ENCODE data around the gene BABAM2. TPM values are rescaled to one million over a fixed set of nuclear protein-coding genes. Genes with fewer than 3 reads are reported as not detected.
"Not testable (repeated sequence)": the region's sequence is repeated elsewhere in the genome, so short reads cannot be mapped to it uniquely, and the experiment has no call there.

The BABAM2 gene
- total RNA-seq, 1 experiment from 2014 or later, result 16.3 TPM

- BruUV-seq (replicated peaks), result no TSS peak
Observed at GRCh38 chr2:27973592-27973991, 83.1 kb downstream of the BABAM2 start.

GRCh38 chr2:27976308-27976707, 85.8 kb downstream of the BABAM2 start:
- no peak overlapping the region for H3K27ac ChIP-seq (ENCODE audit: low read length)
- H2AFZ ChIP-seq (ENCODE audit: low read length), result no peak overlapping the region
- H3K36me3 ChIP-seq (ENCODE audit: low read depth, low read length), result no peaks in the 10 kb centered on the region
- DNase-seq (no peak), ATAC-seq (no peak)
- H3K27me3 ChIP-seq (ENCODE audit: low read length), result no peaks in the 10 kb centered on the region
- TF ChIP-seq EZH2 (IDR thresholded peaks at IDR 0.05; ENCODE audit: low read length, unreplicated experiment), result no peak
- no peak for TF ChIP-seq CTCF (conservative IDR thresholded peaks at IDR 0.05; ENCODE audit: low read depth, low read length)
- TF ChIP-seq EZH2phosphoT487 (IDR thresholded peaks at IDR 0.05; ENCODE audit: borderline replicate concordance, low read length), result no peak
- no peaks in the 10 kb centered on the region for H4K20me1 ChIP-seq (ENCODE audit: low read length)
- no peak overlapping the region for H3K4me3 ChIP-seq (ENCODE audit: low read length)
- POLR2A ChIA-PET (ENCODE audit: unreplicated experiment), result no interaction called here
- H3K4me2 ChIP-seq (ENCODE audit: low read length), result no peak overlapping the region
- H3K9me3 ChIP-seq (ENCODE audit: low read length), result no peaks in the 10 kb centered on the region
- intact Hi-C loops (cut with micrococcal nuclease), result no loop called here
- CTCF ChIA-PET, result no interaction called here
- BruUV-seq (replicated peaks), result no TSS peak
- no peaks in the 10 kb centered on the region for H3K79me2 ChIP-seq (ENCODE audit: low read length)
- H3K9me2 ChIP-seq (replicated peaks; ENCODE audit: low read length), result no peaks in the 10 kb centered on the region
- no peaks in the 10 kb centered on the region for H3F3A ChIP-seq (ENCODE audit: low read length, unreplicated experiment)
- H3K4me1 ChIP-seq (ENCODE audit: insufficient read depth, low read length), result peaks cover 20% of the 10 kb centered on the region
- no peak overlapping the region for H3K9ac ChIP-seq (ENCODE audit: low read length)

More at GRCh38 chr2:27973592-27973991, 83.1 kb downstream of the BABAM2 start:
- Histone ChIP-seq H3K4me3 (ENCODE audit: low read length) (no peak overlapping the region), H4K20me1 (ENCODE audit: low read length) (no peaks in the 10 kb centered on the region), H3F3A (ENCODE audit: low read length, unreplicated experiment) (no peaks in the 10 kb centered on the region), H3K4me1 (ENCODE audit: insufficient read depth, low read length) (peaks cover 20% of the 10 kb centered on the region), H3K27ac (ENCODE audit: low read length) (no peak overlapping the region), H3K9me2 (replicated peaks; ENCODE audit: low read length) (no peaks in the 10 kb centered on the region), H3K27me3 (ENCODE audit: low read length) (no peaks in the 10 kb centered on the region), H3K79me2 (ENCODE audit: low read length) (no peaks in the 10 kb centered on the region), H2AFZ (ENCODE audit: low read length) (no peak overlapping the region), H3K9ac (ENCODE audit: low read length) (no peak overlapping the region), H3K4me2 (ENCODE audit: low read length) (no peak overlapping the region), H3K9me3 (ENCODE audit: low read length) (no peaks in the 10 kb centered on the region), H3K36me3 (ENCODE audit: low read depth, low read length) (no peaks in the 10 kb centered on the region)
- no peak for TF ChIP-seq EZH2 (IDR thresholded peaks at IDR 0.05; ENCODE audit: low read length, unreplicated experiment)
- TF ChIP-seq EZH2phosphoT487 (IDR thresholded peaks at IDR 0.05; ENCODE audit: borderline replicate concordance, low read length), result no peak
- peak; percentile 40 for TF ChIP-seq CTCF (conservative IDR thresholded peaks at IDR 0.05; ENCODE audit: low read depth, low read length)
- intact Hi-C loops (cut with micrococcal nuclease), result no loop called here
- CTCF ChIA-PET, result interaction anchor here (0.6 kb wide), 1 partner anchor 23 kb away, joined by 3 read pairs; no protein-coding TSS in a partner anchor
- ATAC-seq (no peak; the same call in 1 of the 2 replicates), DNase-seq (peak; percentile 32)
- POLR2A ChIA-PET (ENCODE audit: unreplicated experiment), result no interaction called here

- no peaks in the 10 kb centered on the region for H4K20me1 ChIP-seq (ENCODE audit: low read length)
- ChIA-PET POLR2A (ENCODE audit: unreplicated experiment) (interaction anchor here (0.6 kb wide), 1 partner anchor 171 kb away, joined by 6 read pairs; no protein-coding TSS in a partner anchor), CTCF (interaction anchor here (0.6 kb wide), 1 partner anchor 36 kb away, joined by 3 read pairs; no protein-coding TSS in a partner anchor)
- ATAC-seq (peak; percentile 94), DNase-seq (peak; percentile 96)
- no peaks in the 10 kb centered on the region for H3K36me3 ChIP-seq (ENCODE audit: low read depth, low read length)
- H3K4me2 ChIP-seq (ENCODE audit: low read length), result peak overlapping the region; percentile 64
- H3K4me3 ChIP-seq (ENCODE audit: low read length), result peak overlapping the region; percentile 2; the same call in 1 of the 2 replicates
- H3F3A ChIP-seq (ENCODE audit: low read length, unreplicated experiment), result no peaks in the 10 kb centered on the region
- no peaks in the 10 kb centered on the region for H3K79me2 ChIP-seq (ENCODE audit: low read length)
- peak overlapping the region; percentile 3; the same call in 1 of the 2 replicates for H3K9ac ChIP-seq (ENCODE audit: low read length)
- H3K9me3 ChIP-seq (ENCODE audit: low read length), result no peaks in the 10 kb centered on the region
- no peaks in the 10 kb centered on the region for H3K27me3 ChIP-seq (ENCODE audit: low read length)
- H3K27ac ChIP-seq (ENCODE audit: low read length), result peak overlapping the region; percentile 67
- no peaks in the 10 kb centered on the region for H3K9me2 ChIP-seq (replicated peaks; ENCODE audit: low read length)
- intact Hi-C loops (cut with micrococcal nuclease), result no loop called here
- no TSS peak for BruUV-seq (replicated peaks)
- no peak overlapping the region for H2AFZ ChIP-seq (ENCODE audit: low read length)
- peaks cover 20% of the 10 kb centered on the region for H3K4me1 ChIP-seq (ENCODE audit: insufficient read depth, low read length)
- TF ChIP-seq EZH2phosphoT487 (IDR thresholded peaks at IDR 0.05; ENCODE audit: borderline replicate concordance, low read length) (no peak), EZH2 (IDR thresholded peaks at IDR 0.05; ENCODE audit: low read length, unreplicated experiment) (no peak), CTCF (conservative IDR thresholded peaks at IDR 0.05; ENCODE audit: low read depth, low read length) (peak; percentile 27; the same call in 1 of the 2 replicates)
Observed at GRCh38 chr2:27977731-27978312, 87.3 kb downstream of the BABAM2 start.

- intact Hi-C loops (cut with micrococcal nuclease); CTCF ChIA-PET: not testable (repeated sequence)
Observed at GRCh38 chr2:27978761-27979160, 88.2 kb downstream of the BABAM2 start.

More at GRCh38 chr2:27978761-27979160, 88.2 kb downstream of the BABAM2 start:
- H3K4me2 ChIP-seq (ENCODE audit: low read length); H3K4me3 ChIP-seq (ENCODE audit: low read length); H3K27ac ChIP-seq (ENCODE audit: low read length); H3K36me3 ChIP-seq (ENCODE audit: low read depth, low read length); H3K27me3 ChIP-seq (ENCODE audit: low read length); DNase-seq; H3K79me2 ChIP-seq (ENCODE audit: low read length); H2AFZ ChIP-seq (ENCODE audit: low read length); BruUV-seq (replicated peaks); H4K20me1 ChIP-seq (ENCODE audit: low read length); H3K9me3 ChIP-seq (ENCODE audit: low read length); ATAC-seq; POLR2A ChIA-PET (ENCODE audit: unreplicated experiment); H3F3A ChIP-seq (ENCODE audit: low read length, unreplicated experiment); H3K9me2 ChIP-seq (replicated peaks; ENCODE audit: low read length); H3K9ac ChIP-seq (ENCODE audit: low read length): not testable (repeated sequence)
- H3K4me1 ChIP-seq (ENCODE audit: insufficient read depth, low read length), result peaks cover 20% of the 10 kb centered on the region

Measured in PC-3 (cell line).